WTC11 (cell line): ENCODE data around the gene IDE. TPM values are rescaled to one million over a fixed set of nuclear protein-coding genes. Genes with fewer than 3 reads are reported as not detected.

ENCODE experiments used
- ATAC-seq: fragments of 200-7000 bp; cut with Tn5 transposase; 2 replicates; pipeline ENCODE4 v1.10.0; 2021; ENCODE audit warnings: mild to moderate bottlenecking, moderate library complexity
- CTCF ChIA-PET: fragments of 300-600 bp; sonication (Branson Sonifier 250); formaldehyde crosslinking; loops from one replicate; lab custom pipeline; 2021; ENCODE audit warnings: antibody characterized with exemption; lab: Charles Lee
- POLR2A ChIA-PET: fragments of 350-600 bp; sonication (Branson Sonifier 250); formaldehyde crosslinking; loops from one replicate; lab custom pipeline; 2021; ENCODE audit warnings: antibody characterized with exemption; lab: Charles Lee
- DNase-seq: peaks from one replicate; pipeline ENCODE4 v3.0.0; 2021; ENCODE audit warnings: low spot score
- H3K27ac Mint-ChIP-seq: 2 replicates; pipeline ENCODE4 v1.8.0; 2021; ENCODE audit warnings: mixed read lengths
- H3K27me3 Mint-ChIP-seq: 2 replicates; pipeline ENCODE4 v1.8.0; 2021; ENCODE audit warnings: low read depth, mild to moderate bottlenecking, moderate library complexity, mixed read lengths
- H3K36me3 Mint-ChIP-seq: 2 replicates; pipeline ENCODE4 v1.8.0; 2021; ENCODE audit warnings: mixed read lengths
- H3K4me1 Mint-ChIP-seq: 2 replicates; pipeline ENCODE4 v1.8.0; 2022; ENCODE audit warnings: mixed read lengths
- H3K4me3 Mint-ChIP-seq: 2 replicates; pipeline ENCODE4 v1.8.0; 2021; ENCODE audit warnings: mild to moderate bottlenecking, moderate library complexity, mixed read lengths
- H3K9me3 Mint-ChIP-seq: 2 replicates; pipeline ENCODE4 v1.8.0; 2021; ENCODE audit warnings: mixed read lengths
- ATF1 ChIP-seq: sonication (generic); formaldehyde crosslinking; IDR thresholded peaks from 2 replicates; pipeline ENCODE4 v1.8.1; 2023; ENCODE audit warnings: mild to moderate bottlenecking, moderate library complexity, missing genetic modification reagents
- CREB1 ChIP-seq: sonication (generic); formaldehyde crosslinking; IDR thresholded peaks from 2 replicates; pipeline ENCODE4 v1.8.0; 2023; ENCODE audit warnings: mild to moderate bottlenecking, missing genetic modification reagents
- FOXP1 ChIP-seq: sonication (generic); formaldehyde crosslinking; IDR thresholded peaks from 2 replicates; pipeline ENCODE4 v1.8.0; 2022; ENCODE audit warnings: missing genetic modification reagents, mild to moderate bottlenecking, moderate library complexity, borderline replicate concordance
- KAT7 ChIP-seq: sonication (generic); formaldehyde crosslinking; IDR thresholded peaks from 2 replicates; pipeline ENCODE4 v1.8.1; 2023; ENCODE audit warnings: missing genetic modification reagents, mild to moderate bottlenecking, borderline replicate concordance
- NFATC4 ChIP-seq: fragments of 250-450 bp; sonication (Bioruptor Pico); IDR thresholded peaks from 2 replicates; pipeline ENCODE4 v1.9.0; 2021; ENCODE audit warnings: mild to moderate bottlenecking
- NFE2L1 ChIP-seq: sonication (generic); formaldehyde crosslinking; IDR thresholded peaks from 2 replicates; pipeline ENCODE4 v1.8.1; 2023; ENCODE audit warnings: missing genetic modification reagents
- NR2C2 ChIP-seq: sonication (generic); formaldehyde crosslinking; IDR thresholded peaks from 2 replicates; pipeline ENCODE4 v1.8.0; 2022; ENCODE audit warnings: mild to moderate bottlenecking, missing genetic modification reagents
- PRDM15 ChIP-seq: sonication (generic); formaldehyde crosslinking; IDR thresholded peaks from 2 replicates; pipeline ENCODE4 v1.8.0; 2022; ENCODE audit warnings: missing genetic modification reagents
- PREB ChIP-seq: sonication (generic); formaldehyde crosslinking; IDR thresholded peaks from 2 replicates; pipeline ENCODE4 v1.8.1; 2022; ENCODE audit warnings: mild to moderate bottlenecking, missing genetic modification reagents, moderate library complexity, borderline replicate concordance
- RELA ChIP-seq: sonication (generic); formaldehyde crosslinking; IDR thresholded peaks from 2 replicates; pipeline ENCODE4 v1.8.1; 2022; ENCODE audit warnings: missing genetic modification reagents, mild to moderate bottlenecking, borderline replicate concordance
- SMAD4 ChIP-seq: sonication (generic); formaldehyde crosslinking; IDR thresholded peaks from 2 replicates; pipeline ENCODE4 v1.8.0; 2022; ENCODE audit warnings: mild to moderate bottlenecking, missing genetic modification reagents
- TEAD4 ChIP-seq: sonication (generic); formaldehyde crosslinking; IDR thresholded peaks from 2 replicates; pipeline ENCODE4 v1.8.0; 2022; ENCODE audit warnings: mild to moderate bottlenecking, missing genetic modification reagents
- ZNF423 ChIP-seq: fragments of 250-450 bp; sonication (Bioruptor Pico); IDR thresholded peaks from 2 replicates; pipeline ENCODE4 v2.1.2; 2022; ENCODE audit warnings: mild to moderate bottlenecking, moderate library complexity
- ZNF671 ChIP-seq: fragments of 250-450 bp; sonication (Bioruptor Pico); IDR thresholded peaks from 2 replicates; pipeline ENCODE4 v1.8.0; 2021; ENCODE audit warnings: mild to moderate bottlenecking
- ZSCAN18 ChIP-seq: fragments of 250-450 bp; sonication (Bioruptor Pico); IDR thresholded peaks from 2 replicates; pipeline ENCODE4 v2.1.2; 2022; ENCODE audit warnings: mild to moderate bottlenecking, moderate library complexity
- total RNA-seq: library from RNA; stranded (reverse); gene quantifications from 3 replicates; pipeline ENCODE4 v1.2.3, GENCODE V29; 2021
- TF ChIP-seq, protein P1 (sequence below): sonication (generic); formaldehyde crosslinking; conservative IDR thresholded peaks from 2 replicates; pipeline ENCODE4 v1.8.1; 2022; ENCODE audit warnings: mild to moderate bottlenecking, missing genetic modification reagents
- TF ChIP-seq, protein P2 (sequence below): sonication (generic); formaldehyde crosslinking; IDR thresholded peaks from 2 replicates; pipeline ENCODE4 v1.8.0; 2022; ENCODE audit warnings: mild to moderate bottlenecking, missing genetic modification reagents
- TF ChIP-seq, protein P3 (sequence below): fragments of 250-450 bp; sonication (Bioruptor Pico); IDR thresholded peaks from 2 replicates; pipeline ENCODE4 v1.9.0; 2021; ENCODE audit warnings: mild to moderate bottlenecking
- TF ChIP-seq, protein P4 (sequence below): sonication (generic); formaldehyde crosslinking; IDR thresholded peaks from 2 replicates; pipeline ENCODE4 v1.8.0; 2023; ENCODE audit warnings: mild to moderate bottlenecking, missing genetic modification reagents

Gene IDE
- total RNA-seq, 1 experiment from 2014 or later, result 50.5 TPM

DNA sequence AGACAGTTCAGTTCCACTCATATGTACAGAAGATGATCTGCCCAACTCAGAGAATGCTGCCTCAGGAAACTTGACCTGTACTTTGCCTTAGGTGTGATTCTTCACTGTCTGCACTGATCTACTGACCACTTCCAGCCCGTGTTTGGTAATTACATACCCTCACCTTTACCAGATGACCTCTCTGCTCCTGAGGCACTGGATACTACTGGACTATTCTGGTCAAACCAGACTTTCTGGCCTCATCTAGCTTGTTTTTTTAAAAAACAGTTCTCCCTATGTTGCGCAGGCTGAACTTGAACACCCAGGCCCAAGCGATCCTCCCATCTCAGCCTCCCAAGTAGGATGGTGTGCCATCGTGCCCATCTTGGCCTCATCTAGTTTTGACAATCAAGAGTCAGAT, 26.2 kb downstream of the IDE start (continued):
- TF ChIP-seq RELA (CRISPR knock-in tag) (no peak), NFE2L1 (CRISPR knock-in tag) (no peak), NFATC4 (no peak), PRDM15 (CRISPR knock-in tag) (no peak), ZSCAN18 (CRISPR knock-in tag) (no peak), NR2C2 (CRISPR knock-in tag) (no peak), CREB1 (CRISPR knock-in tag) (no peak)
- TF ChIP-seq, protein P1, sequence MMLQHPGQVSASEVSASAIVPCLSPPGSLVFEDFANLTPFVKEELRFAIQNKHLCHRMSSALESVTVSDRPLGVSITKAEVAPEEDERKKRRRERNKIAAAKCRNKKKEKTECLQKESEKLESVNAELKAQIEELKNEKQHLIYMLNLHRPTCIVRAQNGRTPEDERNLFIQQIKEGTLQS, result no peak

DNA sequence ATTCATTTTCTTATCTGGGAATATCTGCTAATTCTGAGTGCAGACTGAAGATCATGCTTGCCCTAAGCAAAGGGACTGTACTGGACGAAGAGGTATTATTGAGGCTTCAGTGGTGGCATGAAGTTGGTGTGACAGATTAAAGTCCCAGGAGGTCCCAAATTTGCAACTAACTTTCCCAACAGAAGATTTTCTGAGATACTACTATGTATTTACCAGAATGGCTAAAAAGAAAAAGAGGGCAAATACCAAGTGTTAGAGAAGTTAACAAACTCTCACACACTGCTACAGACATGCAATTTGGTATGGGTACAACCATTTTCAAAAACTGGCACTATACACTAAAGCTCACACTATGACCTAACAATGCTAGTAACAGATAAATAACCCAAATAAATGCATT, 28.3 kb downstream of the IDE start:
- Mint-ChIP-seq H3K4me1 (peaks cover 35% of the 10 kb centered on the region), H3K4me3 (no peak overlapping the region), H3K36me3 (no peaks in the 10 kb centered on the region), H3K27ac (peak overlapping the region; percentile 1; the same call in 1 of the 2 replicates), H3K9me3 (no peaks in the 10 kb centered on the region), H3K27me3 (no peaks in the 10 kb centered on the region)
- POLR2A ChIA-PET, result no interaction called here
- CTCF ChIA-PET, result interaction anchor here (1.1 kb wide), 1 partner anchor 33 kb away, joined by 3 read pairs; no protein-coding TSS in a partner anchor
- TF ChIP-seq, protein P2, sequence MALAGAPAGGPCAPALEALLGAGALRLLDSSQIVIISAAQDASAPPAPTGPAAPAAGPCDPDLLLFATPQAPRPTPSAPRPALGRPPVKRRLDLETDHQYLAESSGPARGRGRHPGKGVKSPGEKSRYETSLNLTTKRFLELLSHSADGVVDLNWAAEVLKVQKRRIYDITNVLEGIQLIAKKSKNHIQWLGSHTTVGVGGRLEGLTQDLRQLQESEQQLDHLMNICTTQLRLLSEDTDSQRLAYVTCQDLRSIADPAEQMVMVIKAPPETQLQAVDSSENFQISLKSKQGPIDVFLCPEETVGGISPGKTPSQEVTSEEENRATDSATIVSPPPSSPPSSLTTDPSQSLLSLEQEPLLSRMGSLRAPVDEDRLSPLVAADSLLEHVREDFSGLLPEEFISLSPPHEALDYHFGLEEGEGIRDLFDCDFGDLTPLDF (CRISPR knock-in tag), result no peak
- TF ChIP-seq NR2C2 (CRISPR knock-in tag), result no peak
- TF ChIP-seq, protein P3, sequence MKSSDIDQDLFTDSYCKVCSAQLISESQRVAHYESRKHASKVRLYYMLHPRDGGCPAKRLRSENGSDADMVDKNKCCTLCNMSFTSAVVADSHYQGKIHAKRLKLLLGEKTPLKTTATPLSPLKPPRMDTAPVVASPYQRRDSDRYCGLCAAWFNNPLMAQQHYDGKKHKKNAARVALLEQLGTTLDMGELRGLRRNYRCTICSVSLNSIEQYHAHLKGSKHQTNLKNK, result no peak
- DNase-seq, result no peak
- ATAC-seq, result no peak

GRCh38 chr10:92544296-92544695, 29.6 kb downstream of the IDE start:
- DNase-seq, result no peak
- CTCF ChIA-PET, result interaction anchor here (0.7 to 2.1 kb wide), 3 partner anchors 27 to 500 kb away, joined by 3 to 10 read pairs (median 3); no protein-coding TSS in a partner anchor
- POLR2A ChIA-PET, result interaction anchor here (0.6 kb wide), 1 partner anchor 537 kb away, joined by 5 read pairs; no protein-coding TSS in a partner anchor
- TF ChIP-seq ATF1 (CRISPR knock-in tag) (no peak), FOXP1 (CRISPR knock-in tag) (no peak), KAT7 (CRISPR knock-in tag) (no peak), ZNF423 (CRISPR knock-in tag) (no peak), SMAD4 (CRISPR knock-in tag) (no peak), PREB (CRISPR knock-in tag) (no peak), ZSCAN18 (CRISPR knock-in tag) (no peak), TEAD4 (CRISPR knock-in tag) (no peak), ZNF671 (CRISPR knock-in tag) (no peak)
- TF ChIP-seq, protein P2 (CRISPR knock-in tag), result no peak
- TF ChIP-seq, protein P4, sequence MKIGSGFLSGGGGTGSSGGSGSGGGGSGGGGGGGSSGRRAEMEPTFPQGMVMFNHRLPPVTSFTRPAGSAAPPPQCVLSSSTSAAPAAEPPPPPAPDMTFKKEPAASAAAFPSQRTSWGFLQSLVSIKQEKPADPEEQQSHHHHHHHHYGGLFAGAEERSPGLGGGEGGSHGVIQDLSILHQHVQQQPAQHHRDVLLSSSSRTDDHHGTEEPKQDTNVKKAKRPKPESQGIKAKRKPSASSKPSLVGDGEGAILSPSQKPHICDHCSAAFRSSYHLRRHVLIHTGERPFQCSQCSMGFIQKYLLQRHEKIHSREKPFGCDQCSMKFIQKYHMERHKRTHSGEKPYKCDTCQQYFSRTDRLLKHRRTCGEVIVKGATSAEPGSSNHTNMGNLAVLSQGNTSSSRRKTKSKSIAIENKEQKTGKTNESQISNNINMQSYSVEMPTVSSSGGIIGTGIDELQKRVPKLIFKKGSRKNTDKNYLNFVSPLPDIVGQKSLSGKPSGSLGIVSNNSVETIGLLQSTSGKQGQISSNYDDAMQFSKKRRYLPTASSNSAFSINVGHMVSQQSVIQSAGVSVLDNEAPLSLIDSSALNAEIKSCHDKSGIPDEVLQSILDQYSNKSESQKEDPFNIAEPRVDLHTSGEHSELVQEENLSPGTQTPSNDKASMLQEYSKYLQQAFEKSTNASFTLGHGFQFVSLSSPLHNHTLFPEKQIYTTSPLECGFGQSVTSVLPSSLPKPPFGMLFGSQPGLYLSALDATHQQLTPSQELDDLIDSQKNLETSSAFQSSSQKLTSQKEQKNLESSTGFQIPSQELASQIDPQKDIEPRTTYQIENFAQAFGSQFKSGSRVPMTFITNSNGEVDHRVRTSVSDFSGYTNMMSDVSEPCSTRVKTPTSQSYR (CRISPR knock-in tag), result no peak

More at GRCh38 chr10:92544296-92544695, 29.6 kb downstream of the IDE start:
- Mint-ChIP-seq H3K9me3 (no peaks in the 10 kb centered on the region), H3K27ac (peak overlapping the region; percentile 67; the same call in 1 of the 2 replicates), H3K27me3 (no peaks in the 10 kb centered on the region), H3K4me1 (peaks cover 36% of the 10 kb centered on the region), H3K36me3 (no peaks in the 10 kb centered on the region), H3K4me3 (no peak overlapping the region)
- peak; percentile 51; the same call in 1 of the 2 replicates for ATAC-seq
